Panc1 (cell line): Measurements from ENCODE around the gene ZMIZ2. TPM values are rescaled to one million over a fixed set of nuclear protein-coding genes. Genes with fewer than 3 reads are reported as not detected.
"Not testable (repeated sequence)": the region's sequence is repeated elsewhere in the genome, so short reads cannot be mapped to it uniquely, and the experiment has no call there.

Experiments
- ATAC-seq: fragments of 200-7000 bp; cut with Tn5 transposase; 2 replicates; pipeline ENCODE4 v1.9.1; 2020; ENCODE audit warnings: mild to moderate bottlenecking, moderate library complexity
- BruUV-seq: library from RNA; stranded (reverse); fragments of 400-500 nt; replicated peaks from 2 replicates; lab custom pipeline; 2021; lab: Mats Ljungman, UMichigan
- CTCF ChIA-PET: fragments of 300-600 bp; sonication (Branson Sonifier 250); formaldehyde crosslinking; loops from one replicate; lab custom pipeline; 2022; ENCODE audit warnings: antibody characterized with exemption; lab: Charles Lee
- POLR2A ChIA-PET: fragments of 300-600 bp; sonication (Branson Sonifier 250); formaldehyde crosslinking; loops from one replicate; lab custom pipeline; 2022; ENCODE audit warnings: antibody characterized with exemption; lab: Charles Lee
- DNase-seq: peaks from one replicate; pipeline ENCODE4 v3.0.0-alpha.2; 2010; ENCODE audit warnings: low read depth, low spot score
- H3K27ac ChIP-seq: 2 replicates; pipeline ENCODE4 v1.5.1; 2011; ENCODE audit warnings: mild to moderate bottlenecking, low read length, inconsistent platforms
- H3K27me3 ChIP-seq: fragments of 200-500 bp; sonication (Bioruptor generic); 2 replicates; pipeline ENCODE4 v1.6.0; 2014; ENCODE audit warnings: low read length, inconsistent platforms; ENCODE audit not compliant: control insufficient read depth, insufficient read depth
- H3K36me3 ChIP-seq: fragments of 200-500 bp; sonication (Bioruptor generic); 2 replicates; pipeline ENCODE4 v1.5.1; 2014; ENCODE audit warnings: inconsistent platforms, mild to moderate bottlenecking, low read length, moderate library complexity; ENCODE audit not compliant: control insufficient read depth, insufficient read depth
- H3K4me1 ChIP-seq: 2 replicates; pipeline ENCODE4 v1.5.1; 2011; ENCODE audit warnings: inconsistent platforms, mild to moderate bottlenecking, low read length, moderate library complexity; ENCODE audit not compliant: control insufficient read depth, insufficient read depth
- H3K4me3 ChIP-seq, 2 experiments: 2 replicates each; pipeline ENCODE4 v1.5.1; 2011 to 2012; ENCODE audit warnings: low read depth in 2 of 2, low read length in 2 of 2, mild to moderate bottlenecking in 2 of 2, inconsistent platforms in 1 of 2, moderate library complexity in 1 of 2
- H3K9me3 ChIP-seq: fragments of 200-500 bp; sonication (Bioruptor generic); 2 replicates; pipeline ENCODE4 v1.5.1; 2014; ENCODE audit warnings: low read depth, mild to moderate bottlenecking, inconsistent platforms, low read length, moderate library complexity; ENCODE audit not compliant: control insufficient read depth, insufficient read depth
- CTCF ChIP-seq: fragments of 450-650 bp; IDR thresholded peaks from 2 replicates; pipeline ENCODE4 v1.5.1; 2017; ENCODE audit warnings: mild to moderate bottlenecking
- POLR2AphosphoS5 ChIP-seq: IDR thresholded peaks from 2 replicates; pipeline ENCODE4 v1.6.1; 2012; ENCODE audit warnings: mild to moderate bottlenecking, low read depth, low read length, moderate library complexity
- REST ChIP-seq, 2 experiments: IDR thresholded peaks; 2 replicates each; pipeline ENCODE4 v1.6.1; 2011 to 2012; ENCODE audit warnings: low read depth in 2 of 2, control low read depth in 1 of 2, low read length in 1 of 2, mild to moderate bottlenecking in 1 of 2, moderate library complexity in 1 of 2; ENCODE audit not compliant: insufficient read depth in 1 of 2
- SIN3A ChIP-seq: IDR thresholded peaks from 2 replicates; pipeline ENCODE4 v1.6.1; 2012; ENCODE audit warnings: low read depth, mild to moderate bottlenecking, low read length, moderate library complexity, borderline replicate concordance; ENCODE audit not compliant: insufficient read depth
- TCF7L2 ChIP-seq: IDR thresholded peaks from 2 replicates; pipeline ENCODE4 v1.6.1; 2011; ENCODE audit warnings: mild to moderate bottlenecking, low read depth, low read length, inconsistent platforms
- in situ Hi-C: cut with HindIII; loops from 2 replicates; pipeline ENCODE4 v1.10.0; 2016; ENCODE audit warnings: low sequenced_read_pairs, low pct_unique_long_range_greater_than_20kb
- intact Hi-C: fragments of 100-400 bp; cut with micrococcal nuclease; formaldehyde crosslinking; loops from one replicate; pipeline ENCODE4 v1.10.0; 2022; ENCODE audit not compliant: unreplicated experiment
- total RNA-seq: library from RNA; stranded (reverse); gene quantifications from one replicate; pipeline ENCODE4 v1.2.1, GENCODE V29; 2021; ENCODE audit not compliant: unreplicated experiment

ZMIZ2 gene
- total RNA-seq, 1 experiment from 2014 or later: 137 TPM

GRCh38 chr7:44720301-44720700 lies 28.3 kb upstream of the ZMIZ2 start:
- Histone ChIP-seq H3K36me3 (no peaks in the 10 kb centered on the region), H3K4me3 (no peak overlapping the region), H3K9me3 (no peaks in the 10 kb centered on the region), H3K27me3 (no peaks in the 10 kb centered on the region), H3K27ac (no peak overlapping the region), H3K4me1 (no peaks in the 10 kb centered on the region)
- ATAC-seq: no peak
- no peak for DNase-seq
- in situ Hi-C loops: no loop called here
- no TSS peak for BruUV-seq
- no peak for TF ChIP-seq REST (IDR thresholded peaks at IDR 0.05; ENCODE audit: insufficient read depth in 1 of 2, low read depth in 2 of 2, low read length in 1 of 2)
- no peak for TF ChIP-seq SIN3A
- TF ChIP-seq POLR2AphosphoS5: no peak
- TF ChIP-seq CTCF: no peak
- no peak for TF ChIP-seq TCF7L2
- intact Hi-C loops: no loop called here
- ChIA-PET CTCF (no interaction called here), POLR2A (no interaction called here)

GRCh38 chr7:44724276-44724675 lies 24.4 kb upstream of the ZMIZ2 start:
- intact Hi-C loops (no loop called here), in situ Hi-C loops (no loop called here)
- no peak overlapping the region for H3K27ac ChIP-seq
- no peak overlapping the region for H3K4me3 ChIP-seq
- no peak for ATAC-seq
- BruUV-seq: no TSS peak
- H3K27me3 ChIP-seq: no peaks in the 10 kb centered on the region
- CTCF ChIA-PET: no interaction called here
- TF ChIP-seq CTCF (no peak), TCF7L2 (no peak), SIN3A (no peak), POLR2AphosphoS5 (no peak), REST (IDR thresholded peaks at IDR 0.05; ENCODE audit: insufficient read depth in 1 of 2, low read depth in 2 of 2, low read length in 1 of 2) (no peak)
- POLR2A ChIA-PET: no interaction called here
- no peak for DNase-seq
- H3K9me3 ChIP-seq: no peaks in the 10 kb centered on the region
- no peaks in the 10 kb centered on the region for H3K4me1 ChIP-seq
- no peaks in the 10 kb centered on the region for H3K36me3 ChIP-seq

GRCh38 chr7:44726250-44726649 lies 22.4 kb upstream of the ZMIZ2 start:
- H3K27me3 ChIP-seq, ATAC-seq, intact Hi-C loops, H3K4me1 ChIP-seq, DNase-seq, H3K9me3 ChIP-seq, H3K4me3 ChIP-seq, H3K36me3 ChIP-seq, CTCF ChIA-PET, POLR2A ChIA-PET, in situ Hi-C loops, BruUV-seq, H3K27ac ChIP-seq: not testable (repeated sequence)
